PC-3 (cell line): ENCODE results near the gene SMC1B.

Source experiments
- EZH2phosphoT487 ChIP-seq: fragments of 300-600 bp; sonication (generic); IDR thresholded peaks from 2 replicates; pipeline ENCODE4 v1.6.1; 2018; ENCODE audit warnings: mild to moderate bottlenecking, antibody characterized with exemption, low read length, borderline replicate concordance
- TF ChIP-seq, protein P1 (sequence below): fragments of 300-600 bp; sonication (generic); conservative IDR thresholded peaks from 2 replicates; pipeline ENCODE4 v1.5.1; 2017; ENCODE audit warnings: antibody characterized with exemption, low read depth, mild to moderate bottlenecking, low read length

DNA sequence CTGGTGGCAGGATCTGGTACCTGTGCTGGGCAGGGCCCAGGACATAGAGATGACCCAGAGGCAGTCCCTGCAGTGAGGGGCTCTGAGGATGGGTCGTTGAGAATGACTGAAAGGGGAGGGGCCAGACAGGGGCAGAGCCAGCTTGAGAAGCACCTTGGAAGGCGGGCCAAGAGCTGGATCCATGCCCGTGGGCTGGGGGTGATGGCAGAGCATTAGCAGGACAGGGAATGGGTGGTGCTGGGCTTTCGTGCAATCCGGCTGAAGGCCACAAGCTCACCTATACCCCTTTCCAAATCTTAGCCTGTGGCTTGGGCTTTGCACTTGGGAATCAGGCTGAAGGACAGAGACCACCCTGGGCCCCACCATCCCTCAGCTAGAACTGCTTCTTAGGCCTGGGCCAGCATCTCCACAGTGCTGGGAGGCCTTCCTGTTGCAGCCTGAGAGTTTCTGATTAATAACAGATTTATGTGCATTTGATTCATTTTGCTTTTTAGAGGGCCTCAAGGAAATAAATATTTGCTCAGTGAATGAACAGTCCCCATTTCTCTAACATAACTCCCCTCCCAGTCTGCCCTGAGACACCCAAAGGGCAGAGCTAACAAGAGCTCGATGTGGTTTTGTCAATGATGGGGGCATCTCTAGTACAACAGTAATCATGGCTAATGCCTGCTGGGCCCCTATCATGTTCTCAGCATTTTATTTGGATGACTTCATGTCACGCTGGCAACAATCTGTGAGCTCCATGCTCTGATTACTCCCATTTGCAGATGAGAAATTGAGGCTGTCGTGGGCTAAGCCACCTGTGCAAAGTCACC lies 39.4 kb upstream of the SMC1B start:
- TF ChIP-seq, protein P1, sequence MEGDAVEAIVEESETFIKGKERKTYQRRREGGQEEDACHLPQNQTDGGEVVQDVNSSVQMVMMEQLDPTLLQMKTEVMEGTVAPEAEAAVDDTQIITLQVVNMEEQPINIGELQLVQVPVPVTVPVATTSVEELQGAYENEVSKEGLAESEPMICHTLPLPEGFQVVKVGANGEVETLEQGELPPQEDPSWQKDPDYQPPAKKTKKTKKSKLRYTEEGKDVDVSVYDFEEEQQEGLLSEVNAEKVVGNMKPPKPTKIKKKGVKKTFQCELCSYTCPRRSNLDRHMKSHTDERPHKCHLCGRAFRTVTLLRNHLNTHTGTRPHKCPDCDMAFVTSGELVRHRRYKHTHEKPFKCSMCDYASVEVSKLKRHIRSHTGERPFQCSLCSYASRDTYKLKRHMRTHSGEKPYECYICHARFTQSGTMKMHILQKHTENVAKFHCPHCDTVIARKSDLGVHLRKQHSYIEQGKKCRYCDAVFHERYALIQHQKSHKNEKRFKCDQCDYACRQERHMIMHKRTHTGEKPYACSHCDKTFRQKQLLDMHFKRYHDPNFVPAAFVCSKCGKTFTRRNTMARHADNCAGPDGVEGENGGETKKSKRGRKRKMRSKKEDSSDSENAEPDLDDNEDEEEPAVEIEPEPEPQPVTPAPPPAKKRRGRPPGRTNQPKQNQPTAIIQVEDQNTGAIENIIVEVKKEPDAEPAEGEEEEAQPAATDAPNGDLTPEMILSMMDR: no peak
- no peak for TF ChIP-seq EZH2phosphoT487
